NK-92 (cell line): ENCODE data around the gene HLCS.
"Not testable (repeated sequence)": the region's sequence is repeated elsewhere in the genome, so short reads cannot be mapped to it uniquely, and the experiment has no call there.

Experiments used
- DNase-seq: peaks from one replicate; lab custom pipeline; 2025; ENCODE audit not compliant: unreplicated experiment; lab: John Stamatoyannopoulos, UW

The HLCS gene

GRCh38 chr21:36816026-36816425, 150.4 kb downstream of the HLCS start:
- DNase-seq: not testable (repeated sequence)

GRCh38 chr21:36815284-36815683, 151.2 kb downstream of the HLCS start:
- DNase-seq: no peak

GRCh38 chr21:36813052-36813451, 153.4 kb downstream of the HLCS start:
- DNase-seq: no peak

- no peak for DNase-seq
These were observed 154.7 kb downstream of the HLCS start for GRCh38 chr21:36811762-36812161.

- DNase-seq: no peak
These were observed 156.0 kb downstream of the HLCS start for GRCh38 chr21:36810443-36810842.

GRCh38 chr21:36807422-36807928, 159.0 kb downstream of the HLCS start:
- DNase-seq: no peak

GRCh38 chr21:36806103-36806502, 160.4 kb downstream of the HLCS start:
- no peak for DNase-seq

- DNase-seq: no peak
These were observed 161.4 kb downstream of the HLCS start for GRCh38 chr21:36804874-36805611.

GRCh38 chr21:36803816-36804439, 162.5 kb downstream of the HLCS start:
- no peak for DNase-seq

GRCh38 chr21:36803051-36803645, 163.3 kb downstream of the HLCS start:
- no peak for DNase-seq

- DNase-seq: no peak
These were observed 165.7 kb downstream of the HLCS start for GRCh38 chr21:36800734-36801133.

GRCh38 chr21:36799869-36800268, 166.6 kb downstream of the HLCS start:
- no peak for DNase-seq

GRCh38 chr21:36798491-36798890, 168.0 kb downstream of the HLCS start:
- no peak for DNase-seq

GRCh38 chr21:36796070-36796469, 170.4 kb downstream of the HLCS start:
- DNase-seq: no peak

- DNase-seq: no peak
These were observed 173.9 kb downstream of the HLCS start for GRCh38 chr21:36792505-36792967.

- DNase-seq: no peak
These were observed 174.6 kb downstream of the HLCS start for GRCh38 chr21:36791695-36792470.

GRCh38 chr21:36791180-36791579, 175.3 kb downstream of the HLCS start:
- DNase-seq: no peak

GRCh38 chr21:36790616-36791015, 175.9 kb downstream of the HLCS start:
- DNase-seq: no peak

GRCh38 chr21:36788120-36788638, 178.3 kb downstream of the HLCS start:
- DNase-seq: no peak

- DNase-seq: no peak
These were observed 180.3 kb downstream of the HLCS start for GRCh38 chr21:36786186-36786585.

GRCh38 chr21:36785615-36786014, 180.9 kb downstream of the HLCS start:
- DNase-seq: no peak
